HG03378 (cell line): ENCODE data around the gene TOGARAM2.
A peak's percentile ranks its signal among the peaks of the same experiment; 100 is the strongest.
"Not testable (repeated sequence)": the region's sequence is repeated elsewhere in the genome, so short reads cannot be mapped to it uniquely, and the experiment has no call there.

ENCODE experiments used
- ATAC-seq: cut with Tn5 transposase; IDR thresholded peaks from one replicate; pipeline ENCODE4 v1.9.1; 2021; ENCODE audit warnings: mild to moderate bottlenecking, moderate library complexity; ENCODE audit not compliant: unreplicated experiment

The TOGARAM2 gene

GRCh38 chr2:29071032-29071975 lies 90.2 kb downstream of the TOGARAM2 start:
- no peak for ATAC-seq

- ATAC-seq: no peak
Measured at GRCh38 chr2:29072251-29072650, 91.2 kb downstream of the TOGARAM2 start.

- no peak for ATAC-seq
Measured at GRCh38 chr2:29072971-29073725, 92.0 kb downstream of the TOGARAM2 start.

GRCh38 chr2:29073933-29074332 lies 92.8 kb downstream of the TOGARAM2 start:
- no peak for ATAC-seq

- no peak for ATAC-seq
Measured at GRCh38 chr2:29074411-29074810, 93.3 kb downstream of the TOGARAM2 start, which contains the start of gene PCARE. Gene PCARE, minus strand, starts transcription at chr2:29074523. Its CDS starts 262 bp downstream, at chr2:29074261.

- no peak for ATAC-seq
Measured at GRCh38 chr2:29075894-29076705, 95.0 kb downstream of the TOGARAM2 start.

- ATAC-seq: no peak
Measured at GRCh38 chr2:29079887-29080286, 98.8 kb downstream of the TOGARAM2 start.

- no peak for ATAC-seq
Measured at GRCh38 chr2:29080886-29081743, 100.0 kb downstream of the TOGARAM2 start.

- ATAC-seq: peak; percentile 49
Measured at GRCh38 chr2:29082804-29083495, 101.9 kb downstream of the TOGARAM2 start.

GRCh38 chr2:29084554-29084953 lies 103.5 kb downstream of the TOGARAM2 start:
- no peak for ATAC-seq

- not testable (repeated sequence) for ATAC-seq
Measured at GRCh38 chr2:29090311-29090710, 109.2 kb downstream of the TOGARAM2 start.

- ATAC-seq: no peak
Measured at GRCh38 chr2:29096969-29097368, 115.9 kb downstream of the TOGARAM2 start.

- no peak for ATAC-seq
Measured at GRCh38 chr2:29097569-29097968, 116.5 kb downstream of the TOGARAM2 start.

GRCh38 chr2:29100564-29100963 lies 119.5 kb downstream of the TOGARAM2 start:
- no peak for ATAC-seq
